ENCODE results near the gene TSPAN12.

DNA sequence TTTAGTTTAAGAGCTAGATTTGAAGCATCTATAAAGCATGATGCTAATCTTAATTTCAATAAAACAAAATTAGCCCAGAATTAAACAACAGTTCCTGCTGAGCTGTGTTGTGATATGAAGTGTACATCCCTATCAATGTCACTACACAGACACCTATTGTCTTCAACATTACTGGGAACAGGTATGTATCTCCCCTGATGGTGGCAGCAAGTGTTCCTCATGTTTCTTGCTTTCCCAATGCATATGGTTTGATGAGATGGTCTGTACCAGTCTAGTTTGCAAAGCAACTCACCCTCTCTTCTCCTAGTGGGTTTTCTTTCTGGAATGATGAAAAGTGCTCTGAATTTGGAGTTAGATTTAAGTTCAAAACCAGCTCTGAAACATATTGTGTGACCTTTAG, 38.1 kb downstream of the TSPAN12 start:
- TF ChIP-seq, protein P1, sequence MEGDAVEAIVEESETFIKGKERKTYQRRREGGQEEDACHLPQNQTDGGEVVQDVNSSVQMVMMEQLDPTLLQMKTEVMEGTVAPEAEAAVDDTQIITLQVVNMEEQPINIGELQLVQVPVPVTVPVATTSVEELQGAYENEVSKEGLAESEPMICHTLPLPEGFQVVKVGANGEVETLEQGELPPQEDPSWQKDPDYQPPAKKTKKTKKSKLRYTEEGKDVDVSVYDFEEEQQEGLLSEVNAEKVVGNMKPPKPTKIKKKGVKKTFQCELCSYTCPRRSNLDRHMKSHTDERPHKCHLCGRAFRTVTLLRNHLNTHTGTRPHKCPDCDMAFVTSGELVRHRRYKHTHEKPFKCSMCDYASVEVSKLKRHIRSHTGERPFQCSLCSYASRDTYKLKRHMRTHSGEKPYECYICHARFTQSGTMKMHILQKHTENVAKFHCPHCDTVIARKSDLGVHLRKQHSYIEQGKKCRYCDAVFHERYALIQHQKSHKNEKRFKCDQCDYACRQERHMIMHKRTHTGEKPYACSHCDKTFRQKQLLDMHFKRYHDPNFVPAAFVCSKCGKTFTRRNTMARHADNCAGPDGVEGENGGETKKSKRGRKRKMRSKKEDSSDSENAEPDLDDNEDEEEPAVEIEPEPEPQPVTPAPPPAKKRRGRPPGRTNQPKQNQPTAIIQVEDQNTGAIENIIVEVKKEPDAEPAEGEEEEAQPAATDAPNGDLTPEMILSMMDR (IDR thresholded peaks at IDR 0.05), result no peak
- TF ChIP-seq POLR2A (IDR thresholded peaks at IDR 0.05), result no peak
